K562 (cell line): ENCODE data around the gene SLC7A8. TPM values are rescaled to one million over a fixed set of nuclear protein-coding genes. Genes with fewer than 3 reads are reported as not detected.

Experiments used
- BHLHE40 ChIP-seq: IDR thresholded peaks from 2 replicates; pipeline ENCODE4 v1.6.1; 2011; ENCODE audit warnings: low read length, improper control_type of control experiment
- BRCA1 ChIP-seq, 2 experiments: fragments of 450-650 bp in 1 of 2; sonication (generic) in 1 of 2; formaldehyde crosslinking in 1 of 2; IDR thresholded peaks; 2 replicates each; pipeline versions ENCODE4 v1.5.0 to v1.6.1; 2017 to 2020; ENCODE audit warnings: mild to moderate bottlenecking in 1 of 2, missing genetic modification reagents in 1 of 2
- CBX3 ChIP-seq, 2 experiments: IDR thresholded peaks; 1 replicate in 1 of 2; 2 replicates in 1 of 2; pipeline ENCODE4 v1.6.1; 2012; ENCODE audit warnings: inconsistent platforms in 2 of 2, low read length in 2 of 2, borderline replicate concordance in 1 of 2, control low read depth in 1 of 2
- CHD2 ChIP-seq: IDR thresholded peaks from 2 replicates; pipeline ENCODE4 v1.6.1; 2011; ENCODE audit warnings: low read depth, low read length
- EGR1 ChIP-seq: fragments of 450-650 bp; conservative IDR thresholded peaks from 2 replicates; pipeline ENCODE4 v1.6.1; 2017; ENCODE audit warnings: mild to moderate bottlenecking
- FOXA1 ChIP-seq: fragments of 450-650 bp; IDR thresholded peaks from 2 replicates; pipeline ENCODE4 v1.6.1; 2016; ENCODE audit warnings: mild to moderate bottlenecking, borderline replicate concordance
- FOXK1 ChIP-seq: sonication (generic); formaldehyde crosslinking; IDR thresholded peaks from 2 replicates; pipeline ENCODE4 v1.8.0; 2022; ENCODE audit warnings: missing genetic modification reagents, mild to moderate bottlenecking, borderline replicate concordance
- FOXM1 ChIP-seq, 2 experiments: fragments of 450-650 bp in 1 of 2; sonication (generic) in 1 of 2; formaldehyde crosslinking in 1 of 2; IDR thresholded peaks; 2 replicates each; pipeline versions ENCODE4 v1.6.1 to v1.9.0; 2017 to 2022; ENCODE audit warnings: low read depth in 2 of 2, mild to moderate bottlenecking in 2 of 2, missing genetic modification reagents in 1 of 2, moderate library complexity in 1 of 2
- JUND ChIP-seq, 2 experiments: IDR thresholded peaks; 2 replicates in 1 of 2; 3 replicates in 1 of 2; pipeline ENCODE4 v1.6.1; 2011; ENCODE audit warnings: borderline replicate concordance in 2 of 2, low read depth in 2 of 2, low read length in 2 of 2, improper control_type of control experiment in 1 of 2, missing biosample characterization in 1 of 2, missing genetic modification characterization in 1 of 2, missing genetic modification reagents in 1 of 2
- KAT2B ChIP-seq: IDR thresholded peaks from one replicate; pipeline ENCODE4 v1.6.1; 2012; ENCODE audit warnings: low read depth, mild to moderate bottlenecking, control low read depth, inconsistent platforms, low read length, moderate library complexity
- KHSRP ChIP-seq: fragments of 450-650 bp; IDR thresholded peaks from 2 replicates; pipeline ENCODE4 v1.6.1; 2017
- NFE2L1 ChIP-seq: fragments of 450-650 bp; IDR thresholded peaks from 2 replicates; pipeline ENCODE4 v1.6.1; 2016; ENCODE audit warnings: missing genetic modification characterization, low read depth, mild to moderate bottlenecking, missing compliant biosample characterization, moderate library complexity, borderline replicate concordance
- PREB ChIP-seq: sonication (generic); formaldehyde crosslinking; IDR thresholded peaks from 2 replicates; pipeline ENCODE4 v1.8.1; 2023; ENCODE audit warnings: mild to moderate bottlenecking, missing genetic modification reagents
- RUNX1 ChIP-seq: sonication (generic); IDR thresholded peaks from 2 replicates; pipeline ENCODE4 v1.6.1; 2016; ENCODE audit warnings: antibody characterized with exemption, low read depth
- SP1 ChIP-seq: sonication (generic); formaldehyde crosslinking; IDR thresholded peaks from 2 replicates; pipeline ENCODE4 v1.8.1; 2022; ENCODE audit warnings: mild to moderate bottlenecking, missing genetic modification reagents
- TFE3 ChIP-seq: fragments of 450-650 bp; formaldehyde crosslinking; IDR thresholded peaks from 2 replicates; pipeline ENCODE4 v1.4.0; 2020; ENCODE audit warnings: mild to moderate bottlenecking, mixed read lengths
- XRCC5 ChIP-seq: fragments of 200-400 bp; formaldehyde crosslinking; IDR thresholded peaks from 2 replicates; pipeline ENCODE4 v1.6.1; 2017; ENCODE audit warnings: low read depth, mild to moderate bottlenecking, low read length
- ZNF280A ChIP-seq: fragments of 450-650 bp; IDR thresholded peaks from 2 replicates; pipeline ENCODE4 v1.6.1; 2018; ENCODE audit warnings: mild to moderate bottlenecking, low read depth; ENCODE audit not compliant: partially characterized antibody
- ZNF408 ChIP-seq: fragments of 250-450 bp; sonication (Bioruptor Pico); IDR thresholded peaks from 2 replicates; pipeline ENCODE4 v1.4.0; 2020; ENCODE audit warnings: low read depth, mild to moderate bottlenecking, moderate library complexity
- ZNF830 ChIP-seq: fragments of 250-450 bp; sonication (Bioruptor Pico); IDR thresholded peaks from 2 replicates; pipeline ENCODE4 v1.5.0; 2021; ENCODE audit warnings: mild to moderate bottlenecking
- polyA plus RNA-seq, 8 experiments: library from polyadenylated mRNA; depleted of rRNA in 4 of 8; stranded (reverse) in 5 of 8; unstranded in 3 of 8; fragments of >200 nt; fragmentation: Nextera tagmentation in 2 of 8; fragmentation: Illumina TruSeq in 1 of 8; extraction: Ambion mirVana in 2 of 8; extraction: Trizol in 1 of 8; gene quantifications; 2 replicates each; pipeline versions ENCODE4 v1.2.1 to v1.2.3, GENCODE V29; 2011 to 2014; ENCODE audit warnings: inconsistent platforms in 1 of 8, missing spikeins in 1 of 8
- total RNA-seq, 7 experiments: library from RNA; depleted of rRNA in 6 of 7; stranded (reverse); fragments of >200 nt in 6 of 7; fragmentation: Illumina TruSeq in 2 of 7; extraction: Trizol in 2 of 7; gene quantifications; 2 replicates each; pipeline versions ENCODE4 v1.2.1 to v1.2.3, GENCODE V29; 2011 to 2021; ENCODE audit warnings: low replicate concordance in 1 of 7
- TF ChIP-seq, protein P1 (sequence below): fragments of 250-450 bp; sonication (Bioruptor Pico); IDR thresholded peaks from 2 replicates; pipeline ENCODE4 v1.5.0; 2020; ENCODE audit warnings: mild to moderate bottlenecking, borderline replicate concordance

Gene SLC7A8
- total and polyA plus RNA-seq, 9 of the 15 experiments (the other 6 are each of a cell fraction or from before 2014, with no cell fraction given): 2.0 to 33.0 (median 6.0) TPM

- no peak for TF ChIP-seq ZNF280A
- TF ChIP-seq ZNF408 (CRISPR knock-in tag): no peak
- no peak for TF ChIP-seq FOXK1 (CRISPR knock-in tag)
- no peak for TF ChIP-seq KHSRP
- no peak for TF ChIP-seq EGR1
- TF ChIP-seq SP1 (CRISPR knock-in tag): no peak
- no peak for TF ChIP-seq CHD2
- TF ChIP-seq CBX3 (IDR thresholded peaks at IDR 0.05; ENCODE audit: borderline replicate concordance in 1 of 2, low read length in 2 of 2): peak in 1 of 2 experiments; percentile 25; a peak in 1 of 3 replicates
- TF ChIP-seq BRCA1 (IDR thresholded peaks at IDR 0.05): no peak
- TF ChIP-seq BRCA1 (CRISPR knock-in tag; IDR thresholded peaks at IDR 0.05): no peak
- TF ChIP-seq KAT2B: no peak
- no peak for TF ChIP-seq NFE2L1
- no peak for TF ChIP-seq TFE3 (CRISPR knock-in tag)
- no peak for TF ChIP-seq PREB
- TF ChIP-seq, protein P1, sequence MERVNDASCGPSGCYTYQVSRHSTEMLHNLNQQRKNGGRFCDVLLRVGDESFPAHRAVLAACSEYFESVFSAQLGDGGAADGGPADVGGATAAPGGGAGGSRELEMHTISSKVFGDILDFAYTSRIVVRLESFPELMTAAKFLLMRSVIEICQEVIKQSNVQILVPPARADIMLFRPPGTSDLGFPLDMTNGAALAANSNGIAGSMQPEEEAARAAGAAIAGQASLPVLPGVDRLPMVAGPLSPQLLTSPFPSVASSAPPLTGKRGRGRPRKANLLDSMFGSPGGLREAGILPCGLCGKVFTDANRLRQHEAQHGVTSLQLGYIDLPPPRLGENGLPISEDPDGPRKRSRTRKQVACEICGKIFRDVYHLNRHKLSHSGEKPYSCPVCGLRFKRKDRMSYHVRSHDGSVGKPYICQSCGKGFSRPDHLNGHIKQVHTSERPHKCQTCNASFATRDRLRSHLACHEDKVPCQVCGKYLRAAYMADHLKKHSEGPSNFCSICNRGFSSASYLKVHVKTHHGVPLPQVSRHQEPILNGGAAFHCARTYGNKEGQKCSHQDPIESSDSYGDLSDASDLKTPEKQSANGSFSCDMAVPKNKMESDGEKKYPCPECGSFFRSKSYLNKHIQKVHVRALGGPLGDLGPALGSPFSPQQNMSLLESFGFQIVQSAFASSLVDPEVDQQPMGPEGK (CRISPR knock-in tag): no peak
- TF ChIP-seq JUND (IDR thresholded peaks at IDR 0.05; ENCODE audit: borderline replicate concordance, low read depth, low read length): peak; percentile 83
- TF ChIP-seq JUND (tag; IDR thresholded peaks at IDR 0.05; ENCODE audit: borderline replicate concordance, low read depth, low read length): peak; percentile 85; the same call in 1 of the 3 replicates
- TF ChIP-seq ZNF830: no peak
- TF ChIP-seq FOXM1 (IDR thresholded peaks at IDR 0.05; ENCODE audit: low read depth): no peak
- no peak for TF ChIP-seq FOXM1 (CRISPR knock-in tag; IDR thresholded peaks at IDR 0.05; ENCODE audit: low read depth)
- no peak for TF ChIP-seq RUNX1
- no peak for TF ChIP-seq FOXA1
- no peak for TF ChIP-seq XRCC5
- peak; percentile 52; the same call in 1 of the 2 replicates for TF ChIP-seq BHLHE40
These were observed 19.2 kb downstream of the SLC7A8 start (continued) for GRCh38 chr14:23164250-23164649.
